GM18873 (cell line): Measurements from ENCODE around the gene C9orf78.

Source experiments
- ATAC-seq: cut with Tn5 transposase; IDR thresholded peaks from one replicate; pipeline ENCODE4 v1.9.1; 2021; ENCODE audit warnings: mild to moderate bottlenecking, moderate library complexity, moderate number of reproducible peaks; ENCODE audit not compliant: unreplicated experiment, low FRiP score

C9orf78 gene

GRCh38 chr9:129868023-129868871 is 33.2 kb upstream of the C9orf78 start:
- no peak for ATAC-seq

GRCh38 chr9:129867136-129868022 is 32.3 kb upstream of the C9orf78 start:
- no peak for ATAC-seq

GRCh38 chr9:129866394-129867135 is 31.5 kb upstream of the C9orf78 start:
- no peak for ATAC-seq

- no peak for ATAC-seq
Measured at GRCh38 chr9:129865668-129866320, 30.7 kb upstream of the C9orf78 start.

GRCh38 chr9:129864991-129865647 is 30.0 kb upstream of the C9orf78 start:
- no peak for ATAC-seq

- no peak for ATAC-seq
Measured at GRCh38 chr9:129863059-129863690, 28.1 kb upstream of the C9orf78 start.

GRCh38 chr9:129861447-129861827 is 26.4 kb upstream of the C9orf78 start:
- ATAC-seq = no peak

- ATAC-seq = no peak
Measured at GRCh38 chr9:129860653-129861446, 25.8 kb upstream of the C9orf78 start.

- ATAC-seq = no peak
Measured at GRCh38 chr9:129858167-129858962, 23.3 kb upstream of the C9orf78 start.

GRCh38 chr9:129857207-129857606 is 22.1 kb upstream of the C9orf78 start:
- no peak for ATAC-seq

GRCh38 chr9:129854588-129855110 is 19.6 kb upstream of the C9orf78 start:
- no peak for ATAC-seq

GRCh38 chr9:129853614-129854013 is 18.5 kb upstream of the C9orf78 start:
- ATAC-seq = no peak

- ATAC-seq = no peak
Measured at GRCh38 chr9:129852579-129852978, 17.5 kb upstream of the C9orf78 start.

- no peak for ATAC-seq
Measured at GRCh38 chr9:129851821-129852220, 16.7 kb upstream of the C9orf78 start.

GRCh38 chr9:129850821-129851550 is 15.9 kb upstream of the C9orf78 start:
- ATAC-seq = no peak

GRCh38 chr9:129849901-129850300 is 14.8 kb upstream of the C9orf78 start:
- no peak for ATAC-seq
